ENCODE results near the gene ERICH4. TPM values are rescaled to one million over a fixed set of nuclear protein-coding genes. Genes with fewer than 3 reads are reported as not detected.

Gene ERICH4
- total RNA-seq, 1 donor from 2014 or later: not detected

GRCh38 chr19:41399091-41399490 is 43.9 kb upstream of the ERICH4 start:
- TF ChIP-seq CTCF (IDR thresholded peaks at IDR 0.05; ENCODE audit: insufficient read depth, low read length, severe bottlenecking): no peak
- FAIRE-seq (no peak), DNase-seq (ENCODE audit: low read depth) (no peak)
- Histone ChIP-seq H3K36me3 (ENCODE audit: control insufficient read depth, insufficient read depth, low read length) (no peaks in the 10 kb centered on the region), H3K27me3 (ENCODE audit: control insufficient read depth, insufficient read depth, low read length) (no peaks in the 10 kb centered on the region), H3K4me3 (ENCODE audit: low read depth, low read length) (no peak overlapping the region)

- FAIRE-seq: no peak
- H3K4me3 ChIP-seq (ENCODE audit: low read depth, low read length): no peak overlapping the region
Measured at GRCh38 chr19:41399525-41399924, 43.4 kb upstream of the ERICH4 start.

GRCh38 chr19:41401483-41401882 is 41.5 kb upstream of the ERICH4 start:
- FAIRE-seq: no peak
- TF ChIP-seq CTCF (IDR thresholded peaks at IDR 0.05; ENCODE audit: insufficient read depth, low read length, severe bottlenecking): no peak
- Histone ChIP-seq H3K36me3 (ENCODE audit: control insufficient read depth, insufficient read depth, low read length) (no peaks in the 10 kb centered on the region), H3K27me3 (ENCODE audit: control insufficient read depth, insufficient read depth, low read length) (no peaks in the 10 kb centered on the region), H3K4me3 (ENCODE audit: low read depth, low read length) (no peak overlapping the region)
- DNase-seq (ENCODE audit: low read depth): peak; percentile 17

More at GRCh38 chr19:41399525-41399924, 43.4 kb upstream of the ERICH4 start:
- no peak for TF ChIP-seq CTCF (IDR thresholded peaks at IDR 0.05; ENCODE audit: insufficient read depth, low read length, severe bottlenecking)
- no peaks in the 10 kb centered on the region for H3K27me3 ChIP-seq (ENCODE audit: control insufficient read depth, insufficient read depth, low read length)
- no peak for DNase-seq (ENCODE audit: low read depth)
- H3K36me3 ChIP-seq (ENCODE audit: control insufficient read depth, insufficient read depth, low read length): no peaks in the 10 kb centered on the region

- H3K27me3 ChIP-seq (ENCODE audit: control insufficient read depth, insufficient read depth, low read length): no peaks in the 10 kb centered on the region
- no peak for TF ChIP-seq CTCF (IDR thresholded peaks at IDR 0.05; ENCODE audit: insufficient read depth, low read length, severe bottlenecking)
- FAIRE-seq (no peak), DNase-seq (ENCODE audit: low read depth) (no peak)
- no peak overlapping the region for H3K4me3 ChIP-seq (ENCODE audit: low read depth, low read length)
- H3K36me3 ChIP-seq (ENCODE audit: control insufficient read depth, insufficient read depth, low read length): no peaks in the 10 kb centered on the region
Measured at GRCh38 chr19:41402010-41402409, 40.9 kb upstream of the ERICH4 start.

GRCh38 chr19:41403181-41403970 is 39.6 kb upstream of the ERICH4 start:
- H3K4me3 ChIP-seq (ENCODE audit: low read depth, low read length): no peak overlapping the region

More at GRCh38 chr19:41403181-41403970, 39.6 kb upstream of the ERICH4 start:
- Histone ChIP-seq H3K36me3 (ENCODE audit: control insufficient read depth, insufficient read depth, low read length) (no peaks in the 10 kb centered on the region), H3K27me3 (ENCODE audit: control insufficient read depth, insufficient read depth, low read length) (no peaks in the 10 kb centered on the region)
- no peak for DNase-seq (ENCODE audit: low read depth)
- no peak for TF ChIP-seq CTCF (IDR thresholded peaks at IDR 0.05; ENCODE audit: insufficient read depth, low read length, severe bottlenecking)
- no peak for FAIRE-seq
